HG03159 (cell line): Measurements from ENCODE around the gene VAMP2.

Experiments
- ATAC-seq: cut with Tn5 transposase; IDR thresholded peaks from one replicate; pipeline ENCODE4 v1.9.1; 2021; ENCODE audit warnings: mild to moderate bottlenecking, moderate library complexity; ENCODE audit not compliant: unreplicated experiment

The VAMP2 gene

DNA sequence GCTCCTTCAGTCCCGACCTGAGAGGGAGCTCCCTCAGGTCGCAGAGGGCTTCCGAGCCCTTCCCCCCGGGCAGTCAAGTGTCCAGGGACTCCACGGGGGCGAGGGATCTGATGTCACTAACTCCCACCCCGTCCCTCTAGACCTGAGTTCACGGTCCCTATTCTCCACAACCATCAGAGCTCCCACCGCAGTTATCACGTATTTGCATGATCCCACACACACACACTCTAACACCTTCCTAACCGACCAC, 6.8 kb downstream of the VAMP2 start:
- no peak for ATAC-seq

DNA sequence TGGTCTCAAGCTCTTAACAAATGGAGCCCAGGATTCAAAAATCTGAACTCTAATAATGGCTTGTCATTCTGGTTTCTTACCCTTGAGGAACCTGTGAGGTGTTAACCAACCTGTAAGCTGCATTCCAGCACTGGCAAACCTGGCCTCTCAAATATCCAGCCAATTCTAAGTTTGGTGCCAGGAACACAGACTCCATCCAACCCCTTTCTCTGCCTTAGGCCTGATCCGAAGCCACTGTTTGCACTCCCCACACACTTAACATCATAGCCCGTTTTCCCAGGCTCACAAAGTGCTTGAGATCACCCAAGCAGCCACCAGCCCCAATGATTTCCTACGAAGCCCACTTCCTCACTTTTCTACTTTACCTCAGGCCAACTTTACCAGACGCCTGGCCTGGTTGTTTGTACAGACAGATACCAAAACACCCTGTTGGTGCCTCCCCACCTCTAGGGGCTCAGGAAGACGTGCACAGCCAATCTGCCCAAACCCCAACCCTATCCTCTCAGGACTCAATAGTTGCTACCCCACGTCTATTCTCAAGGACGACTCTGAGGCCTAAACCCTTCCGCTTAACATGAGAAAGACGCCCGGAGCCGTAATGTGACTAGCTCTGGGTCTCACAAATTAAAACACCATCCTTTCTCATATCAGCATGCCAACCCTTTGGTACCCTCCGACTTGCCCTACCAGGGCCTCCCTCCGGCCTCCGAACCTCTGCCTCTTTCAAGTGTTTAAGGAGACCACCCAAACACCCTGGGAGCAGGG, 7.3 kb downstream of the VAMP2 start:
- no peak for ATAC-seq

DNA sequence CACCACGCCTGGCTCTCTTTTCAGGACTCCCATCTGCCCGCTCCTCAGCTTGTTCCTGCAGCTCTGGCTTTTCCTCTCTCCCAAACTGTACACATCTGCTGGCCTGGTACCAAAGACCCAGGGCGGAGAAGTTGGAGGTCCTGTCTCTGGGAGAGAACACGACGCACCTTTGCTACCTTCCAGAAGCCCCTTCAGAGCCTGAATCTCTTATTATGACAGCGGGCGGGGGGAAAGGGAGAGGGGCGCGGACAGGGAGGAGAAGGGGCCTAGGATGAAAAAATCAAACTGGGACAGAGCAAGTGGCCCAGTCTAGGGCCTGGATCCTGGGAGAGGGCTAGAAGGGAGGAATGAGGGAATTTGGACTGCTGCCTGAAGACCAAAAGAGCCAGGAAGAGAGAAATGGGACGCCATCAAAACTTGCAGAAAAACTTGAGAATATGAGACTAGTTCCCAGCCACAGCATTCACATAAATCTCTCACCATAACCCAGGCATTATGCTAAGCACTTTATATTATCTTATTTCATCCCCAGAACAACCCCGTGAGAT, 8.1 kb downstream of the VAMP2 start:
- ATAC-seq: no peak

DNA sequence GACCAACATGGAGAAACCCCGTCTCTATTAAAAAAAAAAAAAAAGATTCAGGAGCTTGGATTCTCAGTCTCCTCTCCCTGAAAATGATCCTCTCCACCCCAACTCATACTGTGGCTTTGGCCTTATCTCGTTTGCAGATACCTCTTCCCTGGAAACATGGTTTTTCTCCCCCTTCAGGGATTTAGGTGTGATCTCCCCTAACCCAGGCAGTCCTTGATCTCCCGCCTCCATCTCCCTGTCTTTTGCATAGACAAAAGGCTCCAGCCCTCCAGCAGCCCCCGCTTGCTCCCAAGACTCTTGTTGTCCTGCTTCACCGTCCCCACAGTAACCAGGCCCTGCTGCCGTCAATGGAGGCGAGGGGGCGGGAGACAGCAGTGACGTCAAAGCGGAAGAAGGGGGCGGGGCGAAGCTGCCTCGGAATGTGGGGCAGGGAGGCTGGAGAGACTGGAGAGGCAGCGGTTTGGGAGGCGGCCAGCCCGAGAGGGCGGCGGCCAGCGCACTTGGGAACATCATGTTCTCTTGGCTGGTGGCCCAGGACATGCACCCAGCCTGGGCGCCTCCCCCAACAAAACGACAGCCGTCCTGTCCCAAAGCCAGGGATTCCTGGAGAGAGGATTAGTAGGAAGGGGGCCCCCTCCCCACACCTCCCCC, 8.7 kb downstream of the VAMP2 start:
- no peak for ATAC-seq

DNA sequence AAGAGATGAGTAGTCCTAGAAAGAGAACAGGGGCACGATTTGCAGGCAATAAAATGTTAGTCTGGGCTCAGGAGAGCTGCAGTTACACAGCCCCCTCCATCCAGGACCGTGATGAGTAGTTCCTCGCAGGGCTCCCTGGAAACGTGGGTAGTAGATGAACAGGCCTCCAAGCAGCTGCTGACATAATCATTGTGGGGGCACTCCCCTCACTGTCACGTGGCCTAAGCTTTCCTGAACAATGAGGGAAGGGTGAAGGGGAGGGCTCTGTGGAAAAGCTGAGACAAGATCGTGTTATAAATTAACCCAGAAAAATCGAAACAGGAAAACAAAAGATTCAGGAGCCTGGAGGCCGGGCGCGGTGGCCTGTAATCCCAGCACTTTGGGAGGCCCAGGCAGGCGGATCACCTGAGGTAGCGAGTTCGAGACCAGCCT, 9.2 kb downstream of the VAMP2 start:
- no peak for ATAC-seq

DNA sequence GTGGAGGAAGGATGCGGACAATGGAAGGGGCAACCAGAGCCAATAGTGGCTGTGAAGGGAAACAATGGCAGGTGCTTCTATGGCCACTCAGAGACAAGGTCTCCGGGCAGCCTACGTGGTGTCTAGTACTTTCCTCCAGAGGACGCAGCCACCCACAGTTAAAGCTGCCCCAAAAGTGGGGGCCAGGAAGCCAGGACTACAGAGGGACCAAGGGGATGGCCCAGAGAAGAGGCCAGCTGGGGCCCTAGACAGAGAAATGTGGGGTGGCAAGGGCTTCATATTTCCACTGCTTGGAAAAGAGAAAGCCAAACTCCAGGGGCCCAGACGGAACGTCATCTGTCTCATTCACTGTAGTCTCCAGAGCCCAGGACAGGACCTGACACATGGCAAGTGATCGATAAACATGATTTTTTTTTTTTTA, 9.7 kb downstream of the VAMP2 start:
- ATAC-seq: no peak

DNA sequence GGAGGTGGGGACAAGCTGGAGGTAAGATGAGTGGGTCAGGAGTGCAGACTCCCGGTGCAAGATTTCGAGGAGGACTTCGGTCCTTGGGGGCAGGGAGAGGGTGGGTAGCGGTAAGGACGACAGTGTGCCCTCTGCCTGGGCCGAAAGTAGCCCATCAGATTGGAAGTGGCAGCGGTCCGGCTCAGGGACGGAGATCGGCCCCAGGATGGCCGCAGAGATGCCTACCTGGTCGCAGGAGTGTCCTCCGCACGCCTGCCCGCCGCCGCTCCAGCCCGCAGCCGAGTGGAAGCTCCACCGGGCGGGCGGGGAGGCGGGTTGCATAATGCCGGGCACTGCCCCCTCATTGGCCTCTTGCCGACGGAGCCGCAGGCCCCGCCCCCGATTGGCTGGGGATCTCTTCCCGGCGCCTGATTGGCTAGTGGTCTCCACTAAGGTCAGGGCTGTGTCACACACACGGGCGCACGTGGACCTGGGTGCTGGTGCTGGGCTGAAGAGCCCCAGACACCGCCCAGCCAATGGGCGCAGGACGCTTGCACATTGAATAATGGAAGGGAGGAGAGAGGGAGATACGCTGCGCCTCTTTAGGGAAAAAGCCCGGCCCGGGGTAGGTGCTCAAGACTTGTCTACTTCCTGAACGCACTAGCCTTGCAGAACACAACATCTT, 10.5 kb downstream of the VAMP2 start, which contains the start of gene PER1:
Gene PER1 (minus strand): TSS at position 293 of the 664 bp plus-strand sequence. CDS start 1,698 bp downstream, outside the sequence.
- ATAC-seq: no peak

DNA sequence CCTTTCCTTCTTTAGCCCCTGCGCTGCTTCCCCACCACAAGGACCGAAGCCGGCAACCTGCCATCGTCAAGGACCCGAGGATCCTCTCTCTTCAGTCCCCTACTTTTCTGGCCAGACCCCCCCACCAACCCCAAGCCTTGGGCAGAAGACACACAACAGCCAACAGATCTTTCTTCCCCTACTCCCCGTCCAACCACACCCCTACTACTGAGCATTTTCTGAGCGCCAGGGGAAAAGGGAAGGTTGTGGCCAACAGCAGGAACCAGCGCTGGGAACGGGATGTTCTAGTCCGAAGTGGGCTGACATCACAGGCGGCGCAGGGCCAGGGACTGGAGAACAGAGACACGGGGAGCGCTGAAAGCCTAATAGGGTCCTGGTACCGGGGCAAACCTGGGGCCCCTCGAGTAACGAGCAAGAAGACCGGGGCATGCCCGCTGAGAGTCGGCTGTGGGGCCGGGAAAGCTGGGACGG, 11.1 kb downstream of the VAMP2 start:
- no peak for ATAC-seq

DNA sequence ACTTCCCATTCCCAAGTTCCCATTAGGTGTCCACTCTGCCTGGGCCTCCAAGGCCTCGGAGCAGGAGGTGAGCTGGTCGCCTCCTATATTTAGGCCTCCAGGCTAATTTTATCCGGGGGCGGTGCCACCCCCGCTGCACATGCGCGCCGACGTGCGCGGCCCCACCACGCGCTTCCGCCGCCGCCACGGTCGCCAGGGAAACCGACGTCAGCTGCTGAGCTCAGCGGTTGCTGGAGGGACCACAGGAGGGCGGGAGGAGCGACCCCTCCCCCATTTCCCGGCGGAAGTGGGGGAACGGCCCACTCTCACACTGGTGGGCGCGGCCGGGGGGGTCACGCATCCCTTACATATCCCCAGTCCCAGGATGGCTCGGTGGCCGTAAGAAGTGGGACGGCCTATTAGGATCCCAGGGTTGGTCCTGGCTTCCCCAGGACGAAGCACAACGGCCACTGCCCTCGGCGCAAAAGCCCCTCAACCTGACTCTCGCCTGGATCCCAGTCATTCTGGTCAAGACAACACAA, 11.6 kb downstream of the VAMP2 start:
- ATAC-seq: peak; percentile 44

DNA sequence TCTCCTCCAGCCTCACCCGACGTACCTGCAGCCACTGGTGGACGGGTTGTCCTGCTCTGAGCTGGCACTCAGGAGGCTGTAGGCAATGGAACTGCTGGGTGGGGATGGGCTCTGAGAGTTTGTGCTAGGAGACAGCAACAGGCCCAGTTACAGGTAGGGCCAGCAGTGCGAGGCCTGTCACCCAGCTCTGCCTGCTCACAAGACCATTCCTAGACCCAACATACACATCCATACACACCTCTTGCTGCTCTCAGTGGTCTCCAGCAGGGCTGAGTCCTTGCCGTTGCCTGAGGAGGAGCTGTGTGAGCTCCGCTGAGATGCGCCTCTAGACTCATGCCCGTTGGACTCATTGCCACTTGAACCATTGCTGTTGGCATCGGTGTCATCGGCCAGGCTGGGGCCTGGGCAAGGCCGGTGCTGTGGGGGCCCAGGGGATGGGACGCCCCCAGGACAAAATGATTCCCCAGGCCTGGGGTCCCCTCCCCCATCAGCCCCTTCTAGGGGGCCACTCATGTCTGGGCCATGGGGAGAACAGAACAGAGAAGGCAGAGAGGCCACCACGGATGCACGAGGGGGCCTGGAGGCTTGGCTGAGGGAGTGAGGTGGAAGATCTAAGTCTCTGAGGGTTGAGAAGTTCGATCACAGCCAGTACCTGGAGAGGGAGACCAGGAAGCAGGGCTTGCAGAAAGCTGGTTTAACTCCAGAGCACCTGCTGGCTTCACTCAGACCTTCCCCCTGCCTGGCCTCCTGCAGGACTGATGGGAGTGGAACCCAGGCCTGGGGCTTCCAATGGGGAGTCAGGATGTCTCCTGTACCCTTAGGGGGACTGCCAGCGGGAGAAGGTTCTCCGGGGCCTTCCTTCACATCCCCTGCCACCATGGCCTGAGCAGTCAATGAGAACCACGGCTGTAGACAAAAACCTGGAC, 12.3 kb downstream of the VAMP2 start:
- no peak for ATAC-seq

DNA sequence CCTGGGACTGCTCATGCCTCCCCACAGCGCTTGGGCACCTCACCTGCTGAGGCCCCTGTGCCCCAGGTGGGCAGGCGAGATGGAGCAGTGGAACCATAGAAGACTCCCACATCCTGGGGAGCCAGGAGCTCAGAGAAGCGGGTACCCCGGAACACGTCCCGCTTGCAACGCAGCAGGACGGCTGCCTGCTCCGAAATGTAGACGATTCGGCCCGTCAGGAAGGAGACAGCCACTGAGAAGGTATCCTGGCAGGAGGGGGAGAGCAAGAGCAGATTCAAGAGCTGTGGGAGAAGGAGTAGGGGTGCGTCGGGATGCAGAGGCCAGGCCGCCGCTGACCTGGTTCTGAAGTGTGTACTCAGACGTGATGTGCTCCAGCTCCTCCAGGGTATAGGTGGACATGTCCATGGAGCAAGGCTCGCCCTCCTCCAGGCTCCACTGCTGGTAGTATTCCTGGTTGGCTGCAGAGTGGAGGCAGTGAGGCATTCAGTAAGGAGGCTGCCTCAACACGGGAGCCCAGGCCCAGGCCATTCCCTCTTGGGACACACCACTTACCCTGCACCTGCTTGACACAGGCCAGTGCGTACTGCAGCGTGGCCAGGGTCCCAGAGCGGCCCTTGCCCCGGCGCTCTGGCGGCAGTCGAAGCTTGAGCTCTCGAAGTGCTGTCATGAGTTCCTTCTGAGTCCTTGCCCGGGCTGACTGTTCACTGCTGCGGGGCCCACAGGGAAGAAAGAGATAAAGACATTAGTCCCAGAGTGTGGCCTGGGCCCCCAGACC, 13.1 kb downstream of the VAMP2 start:
- no peak for ATAC-seq

DNA sequence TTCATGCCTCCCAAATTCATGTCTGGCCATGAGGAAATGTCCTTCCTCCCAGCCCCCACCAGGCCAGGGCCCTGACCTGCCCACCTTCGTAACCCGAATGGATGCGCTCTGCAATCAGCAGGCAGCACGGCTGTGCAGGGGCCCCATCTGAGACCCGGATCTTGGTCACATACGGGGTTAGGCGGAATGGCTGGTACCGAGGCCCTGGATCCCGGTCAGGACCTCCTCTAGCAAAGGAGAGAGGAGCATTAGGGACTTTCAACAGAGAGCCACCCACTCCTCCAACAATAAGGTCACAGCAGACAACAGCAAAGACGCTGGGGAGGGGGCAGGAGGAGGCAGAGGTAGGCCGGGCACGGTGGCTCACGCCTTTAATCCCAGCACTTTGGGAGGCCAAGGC, 14.2 kb downstream of the VAMP2 start:
- no peak for ATAC-seq

DNA sequence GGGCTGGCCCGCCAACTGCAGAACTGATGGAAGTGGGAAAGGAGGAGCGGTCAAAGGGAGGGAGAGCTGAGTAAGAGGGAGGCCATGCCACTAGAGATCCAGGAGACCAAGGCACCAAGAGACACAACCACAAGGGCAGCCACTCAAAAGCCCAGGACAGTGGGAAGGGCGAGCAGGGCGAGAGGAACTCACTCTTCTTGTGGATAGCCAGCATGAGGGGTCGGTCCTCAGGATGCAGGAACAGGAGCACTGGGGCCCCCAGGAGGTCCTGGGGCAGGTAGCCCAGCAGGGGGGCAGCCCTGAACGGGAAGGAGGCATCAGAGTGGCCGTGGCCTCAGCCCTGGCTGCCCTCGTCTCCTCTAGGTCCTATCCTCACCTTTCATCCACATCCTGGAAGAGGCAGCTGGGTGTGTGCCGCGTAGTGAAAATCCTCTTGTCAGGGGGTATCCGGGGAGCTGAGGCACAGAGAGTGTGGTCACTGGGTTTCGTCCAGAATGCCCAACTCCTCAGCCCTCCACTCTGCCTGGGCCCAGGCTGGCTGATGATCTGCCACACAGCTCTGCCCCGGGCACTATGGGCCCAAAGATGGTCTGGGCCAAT, 14.8 kb downstream of the VAMP2 start:
- ATAC-seq: no peak

DNA sequence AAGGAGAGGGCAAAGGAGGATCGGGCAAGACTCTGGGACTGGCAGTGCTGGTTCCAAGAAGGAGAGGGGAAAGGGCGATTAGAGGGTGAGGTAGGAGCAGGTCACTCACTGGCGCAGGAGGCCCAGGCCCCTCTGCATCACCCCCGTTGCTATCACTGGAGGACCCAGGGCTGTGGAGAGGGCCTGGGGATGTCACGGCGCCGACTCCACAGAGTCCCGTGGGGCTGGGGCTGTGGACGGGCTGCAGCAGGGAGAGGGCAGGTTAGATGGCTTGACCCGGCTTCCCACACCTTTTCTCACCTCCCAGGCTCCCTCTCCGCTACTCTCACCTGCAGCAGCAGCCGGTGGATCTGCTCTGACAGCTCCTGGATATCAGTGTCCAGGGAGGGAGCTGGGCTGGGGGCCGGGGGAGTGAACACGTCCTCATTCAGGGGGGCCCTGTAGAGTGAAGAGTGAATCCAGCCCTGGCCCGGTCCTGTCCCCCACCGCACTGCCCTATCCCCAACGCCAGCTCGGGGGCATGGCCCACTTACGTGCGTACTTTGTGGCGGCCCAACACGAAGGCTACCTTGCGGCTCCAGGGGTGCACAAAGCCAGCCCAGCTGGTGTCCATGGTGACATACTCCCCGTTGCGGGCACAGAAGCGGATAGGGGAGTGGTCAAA, 15.5 kb downstream of the VAMP2 start:
- no peak for ATAC-seq

DNA sequence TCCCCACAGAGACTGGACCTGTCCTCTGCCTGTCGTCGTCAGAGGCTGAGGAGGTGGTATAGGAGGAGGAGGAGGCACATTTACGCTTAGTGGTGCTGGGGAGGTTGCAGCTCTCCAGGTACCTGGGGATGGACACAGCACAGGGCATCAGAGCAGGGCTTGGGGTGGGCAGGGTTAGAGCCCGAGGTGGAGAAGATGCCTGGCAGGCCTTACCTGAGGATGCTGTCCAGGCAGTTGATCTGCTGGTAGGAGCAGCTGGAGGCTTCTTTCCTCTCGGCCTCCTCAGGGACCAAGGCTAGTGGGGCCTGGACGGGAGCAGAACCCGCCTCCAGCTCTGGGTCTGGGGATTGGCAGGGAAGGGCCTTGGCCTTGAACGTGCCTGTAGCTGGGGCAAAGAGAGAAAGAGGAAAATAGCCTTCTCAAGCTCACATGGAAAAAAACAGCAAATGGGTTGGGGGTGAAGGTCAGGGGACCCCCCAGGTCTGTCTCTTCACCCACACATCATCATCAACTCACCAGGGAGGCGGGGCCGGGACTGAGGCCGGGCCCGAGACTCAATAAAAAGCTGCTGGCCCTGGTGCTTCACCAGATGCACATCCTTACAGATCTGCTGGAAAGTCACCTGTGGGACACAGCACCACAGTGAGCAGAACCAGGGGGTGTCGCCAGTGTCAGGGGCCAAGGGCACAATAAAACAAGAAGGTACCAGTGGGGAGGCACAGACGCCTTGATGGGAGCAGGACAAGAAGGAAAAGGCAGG, 16.2 kb downstream of the VAMP2 start:
- ATAC-seq: no peak

DNA sequence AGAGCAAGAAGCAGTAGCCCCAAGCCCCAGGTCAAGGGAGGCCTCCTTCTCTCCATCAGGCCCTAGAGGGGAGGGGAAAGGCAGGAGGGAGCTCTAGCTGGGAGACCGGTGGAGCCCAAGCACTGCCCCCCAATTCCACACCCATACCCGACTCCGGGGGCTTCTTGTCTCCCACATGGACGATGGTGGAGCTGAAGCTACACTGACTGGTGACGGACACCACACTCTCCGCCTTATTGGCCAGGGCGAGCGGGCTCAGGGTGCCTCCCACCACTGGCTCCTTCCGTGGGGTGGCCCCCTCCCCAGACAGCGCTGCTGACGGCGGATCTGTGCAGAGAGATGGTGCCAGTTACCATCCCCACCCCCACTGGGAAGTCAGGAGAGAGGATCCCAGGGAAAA, 16.9 kb downstream of the VAMP2 start:
- no peak for ATAC-seq

DNA sequence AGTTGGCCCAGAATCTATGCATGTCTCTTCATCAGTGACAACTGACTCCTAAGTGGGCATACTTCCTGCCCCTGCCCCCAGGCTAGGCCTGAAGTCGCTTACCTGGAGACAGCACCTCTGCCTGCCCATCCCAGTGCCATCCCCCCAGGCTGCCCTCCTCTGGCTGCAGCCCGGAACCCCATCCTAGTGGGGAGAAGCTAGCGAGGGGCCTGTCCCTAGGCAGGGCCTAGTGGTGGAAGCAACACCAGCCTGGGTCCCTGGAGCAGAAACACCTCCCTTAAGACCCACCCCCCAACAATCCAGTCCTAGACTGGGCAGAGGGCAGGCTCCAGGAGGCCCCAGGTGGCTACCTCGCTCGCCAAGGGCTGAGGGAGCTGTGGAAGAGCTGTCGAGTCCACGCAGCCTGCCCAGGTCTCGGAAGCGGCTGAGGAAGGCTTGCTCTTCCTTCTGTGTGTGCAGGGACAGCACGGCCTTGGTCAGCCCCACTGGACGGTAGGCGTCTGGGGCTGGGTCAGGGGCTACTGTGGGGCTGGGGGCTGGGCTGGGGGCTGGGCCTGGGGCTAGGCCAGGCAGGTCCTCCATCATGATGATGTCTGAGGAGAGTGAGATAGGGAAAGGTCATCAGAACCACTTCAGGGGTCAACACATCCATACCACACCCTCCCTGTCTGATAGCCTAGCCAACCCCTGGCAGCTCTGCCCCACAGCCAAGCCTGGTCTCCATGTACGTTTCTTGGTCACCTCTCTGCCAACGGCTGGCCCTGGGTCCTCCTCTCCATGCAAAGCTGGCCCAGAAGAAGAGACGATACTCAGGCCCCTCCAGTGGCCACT, 18.1 kb downstream of the VAMP2 start:
- ATAC-seq: no peak
